HUDEP-2 (cell line): ENCODE measurements around the gene CBS.
"Not testable (repeated sequence)": the region's sequence is repeated elsewhere in the genome, so short reads cannot be mapped to it uniquely, and the experiment has no call there.

Experiments used
- DNase-seq, 76 experiments: peaks; one replicate each; lab custom pipeline; 2025; ENCODE audit not compliant: unreplicated experiment in 76 of 76; lab: John Stamatoyannopoulos, UW

Gene CBS

GRCh38 chr21:43027846-43028731, 47.5 kb downstream of the CBS start:
- no peak for DNase-seq

DNA sequence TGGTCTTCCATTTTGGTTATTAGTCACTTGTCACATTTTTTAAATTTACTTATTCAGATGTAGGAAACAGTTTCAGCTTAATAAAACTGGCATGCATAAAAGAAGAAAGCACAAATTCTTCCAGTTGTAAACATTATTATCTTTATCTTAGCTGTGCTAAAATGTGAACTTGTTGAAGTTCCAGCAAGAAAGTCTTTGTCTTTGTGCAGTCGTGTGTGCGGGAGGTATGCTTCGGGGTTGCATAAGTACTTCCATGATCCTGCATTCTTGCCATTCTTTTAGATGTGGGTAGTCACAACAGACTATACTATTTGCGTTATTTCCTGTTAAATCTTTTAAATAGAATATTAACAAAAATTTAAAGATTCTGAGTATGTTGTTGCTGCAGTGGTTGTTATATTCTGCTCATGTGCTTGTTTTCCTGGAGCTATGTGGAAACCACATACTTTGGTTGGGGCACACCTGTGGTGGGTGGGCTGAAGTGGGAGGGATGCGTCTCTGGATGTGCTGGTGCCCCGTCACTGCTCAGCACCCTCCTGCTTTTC, 49.9 kb downstream of the CBS start:
- DNase-seq: no peak

DNA sequence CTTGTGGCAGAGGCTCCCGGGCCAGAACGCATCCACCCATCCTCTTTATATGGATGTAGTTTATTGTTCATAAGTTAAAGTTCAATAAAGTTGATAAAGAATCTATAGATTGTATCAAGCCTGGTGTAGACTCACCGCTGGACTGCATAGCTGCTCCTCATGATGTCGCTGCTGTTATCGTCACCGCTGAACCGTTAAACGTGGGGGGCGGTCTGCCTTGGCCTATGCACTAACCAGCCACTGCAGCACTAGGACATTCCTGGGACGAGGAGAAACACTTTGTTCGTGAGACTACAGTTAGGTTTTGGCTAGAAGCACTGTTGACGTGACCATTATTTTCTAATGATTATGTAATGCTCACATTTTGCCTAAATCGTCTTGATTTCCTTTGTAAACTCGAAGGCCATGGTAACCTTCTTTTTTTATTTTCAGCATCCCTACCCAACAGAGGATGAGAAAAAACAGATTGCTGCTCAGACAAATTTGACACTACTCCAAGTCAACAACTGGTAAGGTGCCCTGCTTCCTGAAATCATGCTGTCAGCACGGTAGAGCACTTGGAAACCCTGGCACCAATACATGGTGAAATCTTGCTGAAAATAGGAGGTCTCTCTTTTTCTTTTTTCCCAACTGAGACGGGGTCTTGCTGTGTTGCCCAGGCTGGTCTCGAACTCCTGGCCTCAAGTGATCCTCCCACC, 51.0 kb downstream of the CBS start:
- DNase-seq: no peak

DNA sequence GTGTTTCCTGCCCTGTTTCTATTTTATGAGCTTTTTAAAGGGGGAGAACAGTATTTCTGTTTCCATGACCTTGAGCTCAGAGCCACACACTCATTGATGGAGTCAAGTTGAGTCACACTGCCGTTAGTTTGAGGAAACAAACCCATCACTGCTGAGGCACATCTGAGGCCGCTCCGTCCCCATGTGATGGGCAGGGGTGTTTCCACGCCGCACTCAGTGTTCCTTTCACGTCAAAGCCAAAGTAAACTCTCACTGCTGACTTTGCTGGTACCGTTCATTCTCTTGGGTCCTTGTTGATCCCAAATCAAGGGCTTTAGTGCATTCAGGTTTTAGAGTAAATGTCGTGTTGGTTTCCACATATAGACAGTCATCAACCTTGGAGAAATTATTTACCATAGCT, 52.5 kb downstream of the CBS start:
- DNase-seq: no peak

- no peak for DNase-seq
These were observed 53.7 kb downstream of the CBS start for GRCh38 chr21:43021756-43022600.

GRCh38 chr21:43021191-43021590, 54.4 kb downstream of the CBS start:
- no peak for DNase-seq

DNA sequence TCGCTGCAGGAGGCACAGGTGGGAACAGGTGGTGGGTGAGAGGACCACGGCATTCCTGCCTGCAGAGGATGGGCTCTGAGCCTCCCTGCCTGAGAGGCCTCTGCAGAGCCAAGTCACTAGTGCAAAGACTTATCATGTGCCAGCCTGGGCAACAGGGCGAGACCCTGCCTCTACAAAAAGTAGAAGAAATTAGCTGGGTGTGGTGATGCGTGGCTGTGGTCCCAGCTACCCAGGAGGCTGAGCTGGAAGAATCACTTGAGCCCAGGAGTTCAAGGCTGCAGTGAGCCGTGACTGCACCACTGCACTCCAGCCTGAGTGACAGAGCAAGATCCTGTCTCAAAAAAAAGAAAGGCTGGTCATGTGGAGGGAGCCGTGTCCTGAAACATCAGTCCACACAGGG, 54.9 kb downstream of the CBS start:
- DNase-seq: no peak

GRCh38 chr21:43020177-43020576, 55.5 kb downstream of the CBS start:
- DNase-seq: no peak

- DNase-seq: peak in 10 of 76 experiments; percentile 6 to 30 (median 14)
These were observed 57.1 kb downstream of the CBS start for GRCh38 chr21:43018519-43018918.

GRCh38 chr21:43016728-43017127, 58.9 kb downstream of the CBS start:
- DNase-seq: no peak

DNA sequence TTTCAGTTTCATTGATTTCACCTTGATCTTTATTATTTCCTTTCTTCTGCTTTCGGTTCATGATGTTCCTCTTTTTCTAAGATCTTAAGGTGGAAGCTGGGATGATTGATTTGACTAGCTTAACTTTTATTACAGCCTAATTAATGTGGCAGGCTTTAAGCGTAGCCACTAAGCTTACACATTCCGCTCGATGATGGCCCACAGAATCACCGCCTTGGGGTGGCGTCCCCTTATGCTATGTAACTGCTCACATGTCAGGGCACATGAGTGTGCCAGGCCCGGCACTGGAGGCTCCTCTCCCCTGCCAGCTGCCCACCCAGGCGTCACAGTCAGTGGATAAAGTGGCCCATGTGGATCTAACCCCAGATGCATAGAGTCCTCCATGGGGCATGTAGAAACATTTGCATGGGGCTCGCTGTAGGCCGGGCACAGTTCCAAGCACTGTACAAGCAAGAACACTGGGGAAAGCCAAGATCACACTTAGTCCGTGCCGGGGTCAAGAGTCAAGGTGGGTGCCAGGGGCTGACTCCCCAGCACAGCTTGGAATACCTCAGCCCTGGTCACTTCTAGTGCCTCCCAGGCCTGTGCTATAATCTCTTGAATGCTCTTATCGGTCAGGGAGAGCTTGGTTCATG, 59.6 kb downstream of the CBS start:
- no peak for DNase-seq

GRCh38 chr21:43012596-43012995, 63.0 kb downstream of the CBS start:
- no peak for DNase-seq

DNA sequence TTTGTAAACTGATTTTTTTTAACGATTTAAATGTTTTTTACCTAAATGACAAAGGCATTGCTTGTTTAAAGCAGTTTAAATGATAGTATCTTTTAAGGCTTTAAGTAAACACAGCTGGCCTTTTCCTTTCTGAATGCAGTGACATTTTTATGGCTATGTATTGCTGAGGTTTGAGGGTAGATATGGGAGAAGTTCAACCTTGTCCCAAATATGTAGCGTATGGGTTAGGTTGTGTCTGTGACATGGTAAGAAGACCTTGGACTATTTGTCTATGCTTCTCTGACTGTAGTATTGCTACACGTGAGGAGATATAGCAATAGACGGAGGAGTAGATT, 68.8 kb downstream of the CBS start:
- DNase-seq: no peak

DNA sequence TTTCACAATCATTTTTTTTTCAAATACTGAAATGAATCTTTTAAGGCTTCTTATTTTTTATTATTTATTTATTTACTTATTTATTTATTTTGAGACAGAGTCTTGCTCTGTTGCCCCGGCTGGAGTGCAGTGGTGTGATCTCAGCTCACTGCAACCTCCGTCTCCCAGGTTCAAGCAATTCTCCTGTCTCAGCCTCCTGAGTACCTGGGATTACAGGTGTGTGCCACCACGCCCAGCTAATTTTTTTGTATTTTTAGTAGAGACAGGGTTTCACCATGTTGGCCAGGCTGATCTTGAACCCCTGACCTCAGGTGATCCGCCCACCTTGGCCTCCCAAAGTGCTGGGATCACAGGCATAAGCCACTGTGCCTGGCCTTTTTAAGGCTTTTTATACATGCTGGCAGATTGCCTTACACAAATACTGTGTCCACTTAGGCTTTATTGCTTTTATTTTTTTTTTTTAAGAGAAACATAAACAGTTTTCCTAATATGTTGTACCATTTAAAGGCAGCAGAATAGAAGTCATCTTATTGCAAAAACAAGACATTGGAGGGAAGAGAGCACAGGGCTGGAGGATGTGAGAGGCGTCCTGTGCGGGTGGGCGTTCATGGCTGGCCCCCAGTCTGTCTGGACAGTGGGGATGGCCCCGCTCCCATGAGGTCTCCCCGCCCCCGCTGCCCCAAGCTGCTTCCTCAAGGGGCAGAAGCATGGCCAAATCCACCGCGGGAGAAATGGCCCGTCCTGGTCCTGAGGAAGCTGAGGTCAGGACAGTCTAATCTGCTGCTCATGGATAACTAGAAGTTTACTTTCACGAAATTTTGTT, 69.4 kb downstream of the CBS start:
- DNase-seq: not testable (repeated sequence)

DNA sequence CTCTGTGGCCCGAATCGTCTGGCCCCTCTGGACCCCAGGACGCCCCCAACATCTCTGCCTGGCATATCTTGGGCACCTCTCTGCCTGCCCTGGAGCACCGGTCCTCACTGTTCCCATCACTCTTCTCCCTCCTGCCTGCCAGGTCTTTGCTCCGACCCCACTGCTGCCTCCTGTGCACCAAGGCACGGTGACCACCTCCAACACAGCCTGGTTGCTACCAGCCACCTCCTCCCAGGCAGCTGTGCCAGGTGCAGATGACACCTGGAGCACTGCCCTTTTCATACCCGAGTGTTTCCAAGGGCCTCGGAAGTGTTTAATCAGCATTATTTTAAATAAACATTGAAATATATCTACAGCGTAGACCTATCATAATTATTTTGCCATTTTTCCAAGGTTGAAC, 70.0 kb downstream of the CBS start:
- no peak for DNase-seq

DNA sequence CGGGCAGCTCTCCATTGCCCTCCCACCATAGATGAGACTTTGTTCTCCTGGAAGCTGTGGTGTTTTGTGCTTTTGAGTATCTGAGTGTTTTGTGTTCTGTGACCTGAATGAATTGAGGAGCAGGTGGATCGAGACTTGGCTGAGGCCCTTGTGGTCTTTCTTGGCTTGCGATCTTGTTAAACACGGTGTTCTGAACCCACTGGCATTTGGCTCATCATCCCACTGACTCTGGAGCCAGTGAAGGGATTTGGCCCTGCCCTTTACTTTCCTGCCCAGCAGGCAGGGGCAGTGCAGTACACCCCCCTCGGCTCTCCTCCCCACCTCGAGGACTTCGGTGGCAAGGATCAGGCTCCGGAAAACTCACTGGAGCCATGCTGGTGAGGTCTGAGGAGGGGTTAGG, 70.7 kb downstream of the CBS start:
- no peak for DNase-seq
